HepG2 (cell line): ENCODE measurements around the gene DLX6. TPM values are rescaled to one million over a fixed set of nuclear protein-coding genes. Genes with fewer than 3 reads are reported as not detected.
A peak's percentile ranks its signal among the peaks of the same experiment; 100 is the strongest.

ENCODE experiments used
- BCL3 ChIP-seq: sonication (generic); formaldehyde crosslinking; IDR thresholded peaks from 2 replicates; pipeline ENCODE4 v1.5.1; 2020; ENCODE audit warnings: mild to moderate bottlenecking, missing genetic modification reagents, moderate library complexity
- POGZ ChIP-seq: sonication (generic); formaldehyde crosslinking; IDR thresholded peaks from 2 replicates; pipeline ENCODE4 v1.4.0; 2020; ENCODE audit warnings: mild to moderate bottlenecking, missing genetic modification reagents
- TFDP1 ChIP-seq: IDR thresholded peaks from 2 replicates; pipeline ENCODE4 v1.6.1; 2016; ENCODE audit warnings: missing compliant biosample characterization, missing genetic modification reagents, borderline replicate concordance
- ZHX2 ChIP-seq, 2 experiments: sonication (generic) in 1 of 2; formaldehyde crosslinking in 1 of 2; IDR thresholded peaks; 2 replicates each; pipeline versions ENCODE4 v1.6.1 to v1.9.0; 2014 to 2022; ENCODE audit warnings: antibody characterized with exemption in 1 of 2, borderline replicate concordance in 1 of 2, inconsistent platforms in 1 of 2, low read depth in 1 of 2, missing genetic modification reagents in 1 of 2
- ZNF276 ChIP-seq: sonication (generic); formaldehyde crosslinking; IDR thresholded peaks from 2 replicates; pipeline ENCODE4 v1.4.0; 2020; ENCODE audit warnings: mild to moderate bottlenecking, low read depth, missing genetic modification reagents
- polyA plus RNA-seq, 8 experiments: library from polyadenylated mRNA; depleted of rRNA in 3 of 8; stranded (reverse) in 7 of 8; unstranded in 1 of 8; fragments of >200 nt; fragmentation: Illumina TruSeq in 4 of 8; extraction: Trizol in 4 of 8; gene quantifications; 2 replicates each; pipeline versions ENCODE4 v1.2.1 to v1.2.3, GENCODE V29; 2011 to 2016; ENCODE audit warnings: low read depth in 4 of 8, missing spikeins in 1 of 8, mixed read lengths in 1 of 8; ENCODE audit not compliant: insufficient read depth in 1 of 8
- total RNA-seq, 5 experiments: library from RNA; depleted of rRNA; stranded (reverse); fragments of >200 nt; fragmentation: Illumina TruSeq; extraction: Trizol; gene quantifications; 2 replicates each; pipeline ENCODE4 v1.2.3, GENCODE V29; 2016; ENCODE audit warnings: low read depth in 1 of 5

DLX6 gene
- total and polyA plus RNA-seq, 2 of the 13 experiments (the other 11 are each of a cell fraction or from before 2014, with no cell fraction given), result 3.5 to 5.5 TPM

- TF ChIP-seq ZHX2 (IDR thresholded peaks at IDR 0.05; ENCODE audit: low read depth) (no peak), ZHX2 (CRISPR knock-in tag; IDR thresholded peaks at IDR 0.05; ENCODE audit: borderline replicate concordance) (no peak; the same call in 1 of the 2 replicates), POGZ (CRISPR knock-in tag) (no peak; the same call in 1 of the 2 replicates), TFDP1 (CRISPR knock-in tag) (peak; percentile 54; the same call in 1 of the 2 replicates), ZNF276 (peak; percentile 71; the same call in 1 of the 2 replicates), BCL3 (no peak)
Observed at GRCh38 chr7:97006055-97006815, 882 bp downstream of the DLX6 start (continued).
